Stimulated activated CD4-positive, alpha-beta T cell treated with anti-CD3 and anti-CD28 coated beads, Interleukin-2, amount 100 ng/mL, for 48 hours (primary cell): ENCODE results near the gene HOXC10.

Source experiments
- DNase-seq, 2 donors: peaks; one replicate each; pipeline ENCODE4 v3.0.0-alpha.2; 2020

Gene HOXC10

GRCh38 chr12:53992377-53992889, 7.5 kb downstream of the HOXC10 start:
- DNase-seq, result no peak

GRCh38 chr12:53993162-53994008, 8.4 kb downstream of the HOXC10 start:
- DNase-seq, result no peak

GRCh38 chr12:53994009-53994263, 9.0 kb downstream of the HOXC10 start:
- DNase-seq, result no peak

- DNase-seq, result no peak
Measured at GRCh38 chr12:53994264-53995001, 9.5 kb downstream of the HOXC10 start.

- no peak for DNase-seq
Measured at GRCh38 chr12:53995002-53995377, 10.0 kb downstream of the HOXC10 start.

GRCh38 chr12:53995378-53996239, 10.7 kb downstream of the HOXC10 start:
- no peak for DNase-seq

- DNase-seq, result no peak
Measured at GRCh38 chr12:53996240-53997203, 11.6 kb downstream of the HOXC10 start.

- DNase-seq, result no peak
Measured at GRCh38 chr12:53997204-53998109, 12.5 kb downstream of the HOXC10 start.

GRCh38 chr12:53998110-53998899, 13.4 kb downstream of the HOXC10 start:
- DNase-seq, result no peak

GRCh38 chr12:53998900-53999236, 13.9 kb downstream of the HOXC10 start:
- no peak for DNase-seq

GRCh38 chr12:53999559-54000115, 14.7 kb downstream of the HOXC10 start:
- no peak for DNase-seq

- no peak for DNase-seq
Measured at GRCh38 chr12:54000116-54001114, 15.5 kb downstream of the HOXC10 start, which contains the start of gene HOXC9. HOXC9 (plus strand) TSS chr12:54000161; CDS start chr12:54000189, 28 bp downstream.

GRCh38 chr12:54001283-54002187, 16.6 kb downstream of the HOXC10 start:
- no peak for DNase-seq

GRCh38 chr12:54002278-54002914, 17.4 kb downstream of the HOXC10 start:
- no peak for DNase-seq

GRCh38 chr12:54002915-54003389, 18.0 kb downstream of the HOXC10 start:
- DNase-seq, result no peak

GRCh38 chr12:54003625-54004024, 18.7 kb downstream of the HOXC10 start:
- no peak for DNase-seq
